HepG2 (cell line): Measurements from ENCODE around the gene NFAT5. TPM values are rescaled to one million over a fixed set of nuclear protein-coding genes. Genes with fewer than 3 reads are reported as not detected.
A peak's percentile ranks its signal among the peaks of the same experiment; 100 is the strongest.

Experiments
- CAMTA2 ChIP-seq: sonication (generic); formaldehyde crosslinking; IDR thresholded peaks from 2 replicates; pipeline ENCODE4 v1.4.0; 2020; ENCODE audit warnings: mild to moderate bottlenecking, missing genetic modification reagents, borderline replicate concordance
- FIP1L1 ChIP-seq: fragments of 200-400 bp; formaldehyde crosslinking; IDR thresholded peaks from 2 replicates; pipeline ENCODE4 v1.6.1; 2018; ENCODE audit warnings: low read depth, mild to moderate bottlenecking, low read length, moderate library complexity, borderline replicate concordance; ENCODE audit not compliant: insufficient read depth
- MLXIP ChIP-seq: sonication (generic); formaldehyde crosslinking; IDR thresholded peaks from 2 replicates; pipeline ENCODE4 v1.9.0; 2021; ENCODE audit warnings: missing genetic modification reagents, borderline replicate concordance
- PHF5A ChIP-seq: IDR thresholded peaks from one replicate; pipeline ENCODE4 v1.6.1; 2018; ENCODE audit warnings: low read depth, missing genetic modification reagents; ENCODE audit not compliant: unreplicated experiment
- RORA ChIP-seq: sonication (generic); formaldehyde crosslinking; IDR thresholded peaks from 2 replicates; pipeline ENCODE4 v1.5.0; 2020; ENCODE audit warnings: mild to moderate bottlenecking, missing genetic modification reagents, moderate library complexity
- SMARCC2 ChIP-seq: fragments of 450-650 bp; IDR thresholded peaks from 2 replicates; pipeline ENCODE4 v1.6.1; 2017; ENCODE audit warnings: antibody characterized with exemption, mild to moderate bottlenecking
- TCF12 ChIP-seq, 2 experiments: fragments of 450-650 bp in 1 of 2; sonication (generic) in 1 of 2; formaldehyde crosslinking in 1 of 2; IDR thresholded peaks; 2 replicates each; pipeline versions ENCODE4 v1.6.1 to v1.8.0; 2017 to 2022; ENCODE audit warnings: antibody characterized with exemption in 1 of 2, mild to moderate bottlenecking in 1 of 2, missing genetic modification reagents in 1 of 2, moderate library complexity in 1 of 2
- ZBTB20 ChIP-seq: sonication (generic); formaldehyde crosslinking; IDR thresholded peaks from 2 replicates; pipeline ENCODE4 v1.8.1; 2023; ENCODE audit warnings: missing genetic modification reagents, low read depth, mild to moderate bottlenecking, borderline replicate concordance
- ZBTB40 ChIP-seq, 2 experiments: fragments of 450-650 bp in 1 of 2; sonication (generic) in 1 of 2; formaldehyde crosslinking in 1 of 2; IDR thresholded peaks; 2 replicates each; pipeline versions ENCODE4 v1.6.1 to v1.8.0; 2016 to 2022; ENCODE audit warnings: antibody characterized with exemption in 1 of 2, mild to moderate bottlenecking in 1 of 2, missing genetic modification reagents in 1 of 2
- ZNF710 ChIP-seq: sonication (generic); formaldehyde crosslinking; IDR thresholded peaks from 2 replicates; pipeline ENCODE4 v1.5.0; 2020; ENCODE audit warnings: mild to moderate bottlenecking, missing genetic modification reagents, borderline replicate concordance
- polyA plus RNA-seq, 8 experiments: library from polyadenylated mRNA; depleted of rRNA in 3 of 8; stranded (reverse) in 7 of 8; unstranded in 1 of 8; fragments of >200 nt; fragmentation: Illumina TruSeq in 4 of 8; extraction: Trizol in 4 of 8; gene quantifications; 2 replicates each; pipeline versions ENCODE4 v1.2.1 to v1.2.3, GENCODE V29; 2011 to 2016; ENCODE audit warnings: low read depth in 4 of 8, missing spikeins in 1 of 8, mixed read lengths in 1 of 8; ENCODE audit not compliant: insufficient read depth in 1 of 8
- total RNA-seq, 5 experiments: library from RNA; depleted of rRNA; stranded (reverse); fragments of >200 nt; fragmentation: Illumina TruSeq; extraction: Trizol; gene quantifications; 2 replicates each; pipeline ENCODE4 v1.2.3, GENCODE V29; 2016; ENCODE audit warnings: low read depth in 1 of 5

The NFAT5 gene
- total and polyA plus RNA-seq, 2 of the 13 experiments (the other 11 are each of a cell fraction or from before 2014, with no cell fraction given), result 20.5 to 54.3 TPM

DNA sequence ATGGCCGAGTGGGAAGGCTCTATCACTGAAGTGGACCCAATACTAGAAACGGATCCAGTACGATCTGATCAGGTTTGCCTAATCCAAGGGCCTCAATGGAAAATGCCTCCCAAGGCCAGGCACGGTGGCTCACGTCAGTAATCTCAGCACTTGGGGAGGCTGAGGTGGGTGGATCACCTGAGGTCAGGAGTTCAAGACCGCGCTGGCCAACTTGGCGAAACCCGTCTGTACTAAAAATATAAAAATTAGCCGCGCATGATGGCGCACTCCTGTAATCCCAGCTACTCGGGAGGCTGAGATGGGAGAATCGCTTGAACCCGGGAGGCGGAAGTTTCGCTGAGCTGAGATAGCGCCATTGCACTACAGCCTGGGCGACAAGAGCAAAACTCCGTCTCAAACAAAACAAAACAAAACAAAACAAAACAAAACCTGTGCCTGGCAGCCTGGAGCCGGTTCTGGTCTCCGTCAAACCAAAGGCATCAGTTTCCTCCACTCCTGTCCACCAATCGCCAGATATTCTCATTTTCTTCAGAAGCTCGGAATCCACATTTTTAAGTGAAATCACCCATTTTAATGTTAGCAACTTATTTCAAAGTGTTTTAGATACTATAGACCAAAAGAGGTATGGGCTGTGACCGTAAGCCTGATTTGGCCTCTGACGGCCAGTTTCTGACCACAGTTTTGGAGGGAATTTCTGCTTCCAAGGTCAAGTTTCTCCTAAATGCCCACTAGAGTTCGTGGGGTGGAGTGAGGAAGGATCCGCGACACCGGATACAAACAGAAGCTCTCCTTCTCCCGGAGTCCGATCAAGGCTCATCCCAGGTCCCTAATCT, 159.9 kb downstream of the NFAT5 start (continued):
- TF ChIP-seq ZNF710 (no peak), CAMTA2 (CRISPR knock-in tag) (0 out of 2 replicates have a peak, but pooled peaks have one; percentile 46), ZBTB40 (IDR thresholded peaks at IDR 0.05) (no peak), ZBTB40 (CRISPR knock-in tag; IDR thresholded peaks at IDR 0.05) (no peak), SMARCC2 (no peak), TCF12 (IDR thresholded peaks at IDR 0.05) (no peak), TCF12 (CRISPR knock-in tag; IDR thresholded peaks at IDR 0.05) (no peak; the same call in 1 of the 2 replicates), PHF5A (no peak), MLXIP (no peak), RORA (CRISPR knock-in tag) (no peak), ZBTB20 (CRISPR knock-in tag) (no peak), FIP1L1 (no peak)
